HUDEP-2 (cell line): ENCODE results near the gene SEMA3B.
A peak's percentile ranks its signal among the peaks of the same experiment; 100 is the strongest.

ENCODE experiments used
- DNase-seq, 76 experiments: peaks; one replicate each; lab custom pipeline; 2025; ENCODE audit not compliant: unreplicated experiment in 76 of 76; lab: John Stamatoyannopoulos, UW

Gene SEMA3B

GRCh38 chr3:50292159-50293078 is 23.5 kb downstream of the SEMA3B start, which contains the start of gene IFRD2:
TSS of gene IFRD2 (minus strand) at chr3:50292429. CDS start at chr3:50292274, 155 bp downstream.
- DNase-seq, result peak in 75 of 76 experiments; percentile 61 to 97 (median 94)

GRCh38 chr3:50293079-50293801 is 24.3 kb downstream of the SEMA3B start:
- no peak for DNase-seq

GRCh38 chr3:50294089-50294488 is 25.1 kb downstream of the SEMA3B start:
- DNase-seq, result no peak

GRCh38 chr3:50294492-50295403 is 25.8 kb downstream of the SEMA3B start:
- no peak for DNase-seq

- no peak for DNase-seq
Measured at GRCh38 chr3:50295553-50296431, 26.8 kb downstream of the SEMA3B start.

- DNase-seq, result no peak
Measured at GRCh38 chr3:50296721-50297383, 27.9 kb downstream of the SEMA3B start.

- peak in 3 of 76 experiments; percentile 4 to 27 (median 17) for DNase-seq
Measured at GRCh38 chr3:50297384-50297775, 28.4 kb downstream of the SEMA3B start.

GRCh38 chr3:50297896-50298725 is 29.2 kb downstream of the SEMA3B start:
- peak in 10 of 76 experiments; percentile 12 to 45 (median 22) for DNase-seq

GRCh38 chr3:50298836-50299637 is 30.1 kb downstream of the SEMA3B start, which contains the start of the genes HYAL3 and NAA80:
TSS of gene HYAL3 (minus strand) at chr3:50299405. CDS start at chr3:50295602, 3,803 bp downstream.
TSS of gene NAA80 (minus strand) at chr3:50299405. CDS start at chr3:50297463, 1,942 bp downstream.
- peak in 70 of 76 experiments; percentile 97 to 100 (median 99) for DNase-seq

- DNase-seq, result peak in 5 of 76 experiments; percentile 83 to 99 (median 99)
Measured at GRCh38 chr3:50299638-50299928, 30.6 kb downstream of the SEMA3B start.

- peak in 13 of 76 experiments; percentile 6 to 46 (median 28) for DNase-seq
Measured at GRCh38 chr3:50299929-50300680, 31.2 kb downstream of the SEMA3B start.

GRCh38 chr3:50300681-50301254 is 31.8 kb downstream of the SEMA3B start:
- no peak for DNase-seq

- no peak for DNase-seq
Measured at GRCh38 chr3:50302095-50303012, 33.4 kb downstream of the SEMA3B start.

GRCh38 chr3:50303013-50303815 is 34.3 kb downstream of the SEMA3B start, which contains the start of gene HYAL1:
TSS of gene HYAL1 (minus strand) at chr3:50303574. CDS start at chr3:50302956, 618 bp downstream.
- DNase-seq, result peak in 46 of 76 experiments; percentile 5 to 62 (median 27)
